Measurements from ENCODE around the gene DHRS2. TPM values are rescaled to one million over a fixed set of nuclear protein-coding genes. Genes with fewer than 3 reads are reported as not detected.

Gene DHRS2
- total and polyA plus RNA-seq, 7 donors = 0.04 to 0.55 (median 0.22) TPM; not detected in 3

GRCh38 chr14:23600322-23600707 is 35.8 kb upstream of the DHRS2 start:
- Histone ChIP-seq H3K27ac (no peak overlapping the region), H3K4me3 (no peak overlapping the region), H3K9me3 (no peaks in the 10 kb centered on the region), H3K4me1 (no peaks in the 10 kb centered on the region), H3K27me3 (ENCODE audit: insufficient read depth in 3 of 3, low read length in 2 of 3) (peaks cover 0 to 7% (median 0%) of the 10 kb centered on the region in 3 donors), H3K36me3 (ENCODE audit: insufficient read depth in 1 of 2, low read depth in 1 of 2) (no peaks in the 10 kb centered on the region)
- no peak for TF ChIP-seq CTCF (IDR thresholded peaks at IDR 0.05)
- no peak for ATAC-seq
- WGBS, 3 donors = 35 to 88% (median 86%) methylated on average over 2 of the region's 2 CpGs
- DNase-seq = no peak
- intact Hi-C loops (cut with DNase I) = no loop called here

- Histone ChIP-seq H3K4me1 (no peaks in the 10 kb centered on the region), H3K9me3 (no peaks in the 10 kb centered on the region), H3K27me3 (ENCODE audit: insufficient read depth in 3 of 3, low read length in 2 of 3) (peaks cover 0 to 7% (median 0%) of the 10 kb centered on the region in 3 donors), H3K27ac (no peak overlapping the region), H3K4me3 (no peak overlapping the region), H3K36me3 (ENCODE audit: insufficient read depth in 1 of 2, low read depth in 1 of 2) (no peaks in the 10 kb centered on the region)
- ATAC-seq = no peak
- WGBS, 3 donors = 96 to 100% (median 100%) methylated on average over 1 of the region's 1 CpG
- intact Hi-C loops (cut with DNase I) = no loop called here
- no peak for DNase-seq
- no peak for TF ChIP-seq CTCF (IDR thresholded peaks at IDR 0.05)
Observed at GRCh38 chr14:23600806-23601205, 35.4 kb upstream of the DHRS2 start.

- TF ChIP-seq CTCF (IDR thresholded peaks at IDR 0.05) = no peak
- Histone ChIP-seq H3K27me3 (ENCODE audit: insufficient read depth in 3 of 3, low read length in 2 of 3) (peaks cover 0 to 7% (median 0%) of the 10 kb centered on the region in 3 donors), H3K4me1 (no peaks in the 10 kb centered on the region), H3K27ac (no peak overlapping the region), H3K36me3 (ENCODE audit: insufficient read depth in 1 of 2, low read depth in 1 of 2) (no peaks in the 10 kb centered on the region), H3K4me3 (no peak overlapping the region), H3K9me3 (no peaks in the 10 kb centered on the region)
- intact Hi-C loops (cut with DNase I) = no loop called here
- ATAC-seq = no peak
- no peak for DNase-seq
Observed at GRCh38 chr14:23601424-23601823, 34.7 kb upstream of the DHRS2 start.

GRCh38 chr14:23601845-23602180 is 34.4 kb upstream of the DHRS2 start:
- intact Hi-C loops (cut with DNase I) = no loop called here
- 52 to 60% (median 58%) methylated on average over 1 of the region's 1 CpG for WGBS, 3 donors

More at GRCh38 chr14:23601845-23602180, 34.4 kb upstream of the DHRS2 start:
- H3K4me3 ChIP-seq = no peak overlapping the region
- no peaks in the 10 kb centered on the region for H3K9me3 ChIP-seq
- TF ChIP-seq CTCF (IDR thresholded peaks at IDR 0.05) = no peak
- DNase-seq (no peak), ATAC-seq (peak in 1 of 4 donors; percentile 31)
- H3K36me3 ChIP-seq (ENCODE audit: insufficient read depth in 1 of 2, low read depth in 1 of 2) = no peaks in the 10 kb centered on the region
- peaks cover 0 to 4% (median 0%) of the 10 kb centered on the region in 3 donors for H3K27me3 ChIP-seq (ENCODE audit: insufficient read depth in 3 of 3, low read length in 2 of 3)
- H3K4me1 ChIP-seq = no peaks in the 10 kb centered on the region
- no peak overlapping the region for H3K27ac ChIP-seq

Measured in psoas muscle (tissue), 8 donors.